ENCODE results near the gene ESPNL. TPM values are rescaled to one million over a fixed set of nuclear protein-coding genes. Genes with fewer than 3 reads are reported as not detected.
"Not testable (repeated sequence)": the region's sequence is repeated elsewhere in the genome, so short reads cannot be mapped to it uniquely, and the experiment has no call there.

ESPNL gene
- total RNA-seq, 2 donors from 2014 or later, result 0.15 to 0.86 TPM

DNA sequence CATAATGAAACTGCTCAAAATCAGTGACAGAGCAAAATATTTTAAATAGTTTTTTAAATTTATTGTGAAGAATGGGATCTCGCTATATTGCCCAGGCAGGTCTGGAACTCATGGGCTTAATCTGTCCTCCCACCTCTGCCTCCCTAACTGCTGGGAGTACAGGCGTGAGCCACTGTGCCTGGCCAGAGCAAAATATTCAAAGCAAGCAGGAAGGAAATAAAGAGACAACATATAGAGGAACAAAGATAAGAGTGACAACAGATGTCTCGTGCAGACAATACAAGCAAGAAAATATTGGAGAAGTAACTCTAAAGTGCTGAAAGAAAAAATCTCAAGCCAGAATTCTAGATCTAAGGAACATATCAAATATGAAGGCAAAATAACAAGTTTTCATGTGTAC, 44.3 kb upstream of the ESPNL start:
- H3K4me3 ChIP-seq (ENCODE audit: low read length), result no peak overlapping the region
- Mint-ChIP-seq H3K27me3 (ENCODE audit: insufficient read depth) (peaks cover 9% of the 10 kb centered on the region), H3K27ac (no peak overlapping the region), H3K4me3 (no peak overlapping the region), H3K4me1 (peaks cover 3% of the 10 kb centered on the region), H3K36me3 (ENCODE audit: low read depth) (no peaks in the 10 kb centered on the region), H3K9me3 (no peaks in the 10 kb centered on the region)
- no peaks in the 10 kb centered on the region for H3K36me3 ChIP-seq (ENCODE audit: control insufficient read depth, insufficient read depth, low read length)
- no peaks in the 10 kb centered on the region for H3K4me1 ChIP-seq (ENCODE audit: control insufficient read depth, insufficient read depth, low read length)
- H3K27ac ChIP-seq (ENCODE audit: low read depth, low read length), result no peak overlapping the region
- no peak overlapping the region for H3K9ac ChIP-seq (ENCODE audit: extremely low read depth, low read length, poor library complexity, severe bottlenecking)
- no peaks in the 10 kb centered on the region for H3K9me3 ChIP-seq (ENCODE audit: control insufficient read depth, low read length)
- 95 to 100% methylated on average over 1 to 3 of the region's 3 CpGs for WGBS, 2 experiments (ENCODE audit: insufficient coverage in 1 of 2, insufficient read length in 1 of 2)
- TF ChIP-seq, protein P1, sequence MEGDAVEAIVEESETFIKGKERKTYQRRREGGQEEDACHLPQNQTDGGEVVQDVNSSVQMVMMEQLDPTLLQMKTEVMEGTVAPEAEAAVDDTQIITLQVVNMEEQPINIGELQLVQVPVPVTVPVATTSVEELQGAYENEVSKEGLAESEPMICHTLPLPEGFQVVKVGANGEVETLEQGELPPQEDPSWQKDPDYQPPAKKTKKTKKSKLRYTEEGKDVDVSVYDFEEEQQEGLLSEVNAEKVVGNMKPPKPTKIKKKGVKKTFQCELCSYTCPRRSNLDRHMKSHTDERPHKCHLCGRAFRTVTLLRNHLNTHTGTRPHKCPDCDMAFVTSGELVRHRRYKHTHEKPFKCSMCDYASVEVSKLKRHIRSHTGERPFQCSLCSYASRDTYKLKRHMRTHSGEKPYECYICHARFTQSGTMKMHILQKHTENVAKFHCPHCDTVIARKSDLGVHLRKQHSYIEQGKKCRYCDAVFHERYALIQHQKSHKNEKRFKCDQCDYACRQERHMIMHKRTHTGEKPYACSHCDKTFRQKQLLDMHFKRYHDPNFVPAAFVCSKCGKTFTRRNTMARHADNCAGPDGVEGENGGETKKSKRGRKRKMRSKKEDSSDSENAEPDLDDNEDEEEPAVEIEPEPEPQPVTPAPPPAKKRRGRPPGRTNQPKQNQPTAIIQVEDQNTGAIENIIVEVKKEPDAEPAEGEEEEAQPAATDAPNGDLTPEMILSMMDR (conservative IDR thresholded peaks at IDR 0.05), result no peak
- no peak for DNase-seq
- H3K27me3 ChIP-seq (ENCODE audit: control insufficient read depth, insufficient read depth, low read length, poor library complexity, severe bottlenecking), result no peaks in the 10 kb centered on the region

DNA sequence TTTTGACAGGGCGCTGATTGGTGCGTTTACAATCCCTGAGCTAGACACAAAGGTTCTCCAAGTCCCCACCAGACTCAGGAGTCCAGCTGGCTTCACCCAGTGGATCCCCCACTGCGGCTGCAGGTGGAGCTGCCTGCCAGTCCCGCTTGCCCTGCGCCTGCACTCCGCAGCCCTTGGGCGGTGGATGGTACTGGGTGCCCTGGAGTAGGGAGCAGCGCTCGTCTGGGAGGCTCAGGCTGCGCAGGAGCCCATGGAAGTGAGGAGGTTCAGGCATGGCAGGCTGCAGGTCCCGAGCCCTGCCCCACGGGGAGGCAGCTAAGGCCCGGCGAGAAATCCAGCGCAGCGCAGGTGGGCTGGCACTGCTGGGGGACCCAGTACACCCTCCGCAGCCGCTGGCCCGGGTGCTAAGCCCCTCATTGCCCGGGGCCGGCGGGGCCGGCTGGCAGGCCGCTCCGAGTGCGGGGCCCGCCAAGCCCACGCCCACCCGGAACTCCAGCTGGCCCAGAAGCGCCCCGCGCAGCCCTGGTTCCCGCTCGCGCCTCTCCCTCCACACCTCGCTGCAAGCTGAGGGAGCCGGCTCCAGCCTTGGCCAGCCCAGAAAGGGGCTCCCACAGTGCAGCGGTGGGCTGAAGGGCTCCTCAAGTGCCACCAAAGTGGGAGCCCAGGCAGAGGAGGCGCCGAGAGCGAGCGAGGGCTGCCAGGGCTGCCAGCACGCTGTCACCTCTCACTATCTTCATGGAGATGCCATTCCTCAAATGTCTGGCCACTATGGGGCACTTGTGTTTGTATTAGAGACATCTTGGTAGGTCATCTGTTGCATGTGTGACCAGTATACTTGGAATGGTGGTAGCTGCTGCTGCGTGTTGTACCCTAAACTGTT, 42.2 kb upstream of the ESPNL start:
- H3K4me3 Mint-ChIP-seq; H3K36me3 ChIP-seq (ENCODE audit: control insufficient read depth, insufficient read depth, low read length); H3K9me3 Mint-ChIP-seq; H3K4me3 ChIP-seq (ENCODE audit: low read length); H3K27ac ChIP-seq (ENCODE audit: low read depth, low read length); H3K9ac ChIP-seq (ENCODE audit: extremely low read depth, low read length, poor library complexity, severe bottlenecking); H3K36me3 Mint-ChIP-seq (ENCODE audit: low read depth); H3K27me3 Mint-ChIP-seq (ENCODE audit: insufficient read depth); H3K27me3 ChIP-seq (ENCODE audit: control insufficient read depth, insufficient read depth, low read length, poor library complexity, severe bottlenecking); DNase-seq; H3K9me3 ChIP-seq (ENCODE audit: control insufficient read depth, low read length); H3K27ac Mint-ChIP-seq; H3K4me1 ChIP-seq (ENCODE audit: control insufficient read depth, insufficient read depth, low read length): not testable (repeated sequence)
- H3K4me1 Mint-ChIP-seq, result peaks cover 13% of the 10 kb centered on the region
- 94 to 95% methylated on average over 18 to 44 of the region's 44 CpGs for WGBS, 2 experiments (ENCODE audit: insufficient coverage in 1 of 2, insufficient read length in 1 of 2)

DNA sequence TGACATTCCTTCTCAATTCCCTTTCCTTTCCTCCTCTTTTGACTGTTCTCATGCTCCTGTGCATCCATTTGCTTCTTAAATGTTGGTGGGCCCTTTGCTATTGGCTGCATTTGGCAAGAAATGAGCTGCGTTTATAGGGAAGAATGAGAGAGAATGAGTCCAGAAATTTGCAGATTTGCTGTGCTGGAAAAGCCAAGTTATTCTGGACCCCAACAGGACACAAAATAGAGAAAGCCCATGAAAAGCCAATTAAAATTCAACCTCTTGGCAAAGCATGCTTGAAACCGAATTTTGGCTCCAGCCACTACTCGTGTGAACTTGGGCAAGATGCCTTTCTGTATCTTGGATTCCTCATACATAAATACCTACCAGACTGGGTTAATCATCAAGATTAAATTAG, 40.6 kb upstream of the ESPNL start:
- Mint-ChIP-seq H3K27me3 (ENCODE audit: insufficient read depth) (peaks cover 9% of the 10 kb centered on the region), H3K36me3 (ENCODE audit: low read depth) (peaks cover 5% of the 10 kb centered on the region), H3K4me1 (peaks cover 28% of the 10 kb centered on the region), H3K4me3 (peak overlapping the region; percentile 83), H3K27ac (no peak overlapping the region), H3K9me3 (no peaks in the 10 kb centered on the region)
- DNase-seq, result no peak
- Histone ChIP-seq H3K4me3 (ENCODE audit: low read length) (peak overlapping the region; percentile 95), H3K27ac (ENCODE audit: low read depth, low read length) (no peak overlapping the region), H3K36me3 (ENCODE audit: control insufficient read depth, insufficient read depth, low read length) (peaks cover 5% of the 10 kb centered on the region), H3K27me3 (ENCODE audit: control insufficient read depth, insufficient read depth, low read length, poor library complexity, severe bottlenecking) (no peaks in the 10 kb centered on the region), H3K9ac (ENCODE audit: extremely low read depth, low read length, poor library complexity, severe bottlenecking) (no peak overlapping the region), H3K9me3 (ENCODE audit: control insufficient read depth, low read length) (no peaks in the 10 kb centered on the region), H3K4me1 (ENCODE audit: control insufficient read depth, insufficient read depth, low read length) (peaks cover 5% of the 10 kb centered on the region)
- 85 to 93% methylated on average over 2 to 3 of the region's 3 CpGs for WGBS, 2 experiments (ENCODE audit: insufficient coverage in 1 of 2, insufficient read length in 1 of 2)
- TF ChIP-seq, protein P1 (conservative IDR thresholded peaks at IDR 0.05), result no peak

All from endodermal cell (in vitro differentiated cells).